GM13976 (cell line): ENCODE data around the gene FGFRL1.

Experiments
- DNase-seq: peaks from one replicate; pipeline ENCODE4 v3.0.0; 2012; ENCODE audit warnings: low spot score
- CTCF ChIP-seq: IDR thresholded peaks from 2 replicates; pipeline ENCODE4 v1.5.1; 2012; ENCODE audit warnings: borderline replicate concordance, mild to moderate bottlenecking; ENCODE audit not compliant: insufficient read depth; ENCODE audit errors: extremely low read depth, missing control alignments, control extremely low read depth
- in situ Hi-C: fragments of 300-500 bp; cut with MboI; formaldehyde crosslinking; loops from one replicate; pipeline ENCODE4 v1.12.0; 2022; ENCODE audit warnings: low sequenced_read_pairs, mixed read lengths, inconsistent platforms; ENCODE audit not compliant: unreplicated experiment

The FGFRL1 gene

GRCh38 chr4:1028574-1029220 lies 17.3 kb downstream of the FGFRL1 start:
- DNase-seq, result no peak
- in situ Hi-C loops, result no loop called here
- TF ChIP-seq CTCF, result no peak

- in situ Hi-C loops, result no loop called here
- TF ChIP-seq CTCF, result no peak
- no peak for DNase-seq
Measured at GRCh38 chr4:1029529-1029928, 18.1 kb downstream of the FGFRL1 start.

GRCh38 chr4:1030031-1030430 lies 18.6 kb downstream of the FGFRL1 start:
- in situ Hi-C loops, result no loop called here
- DNase-seq, result no peak
- no peak for TF ChIP-seq CTCF

GRCh38 chr4:1030559-1030958 lies 19.1 kb downstream of the FGFRL1 start:
- no peak for TF ChIP-seq CTCF
- in situ Hi-C loops, result no loop called here
- DNase-seq, result no peak

- in situ Hi-C loops, result no loop called here
- no peak for TF ChIP-seq CTCF
- no peak for DNase-seq
Measured at GRCh38 chr4:1031346-1031745, 19.9 kb downstream of the FGFRL1 start.

- no peak for TF ChIP-seq CTCF
- no peak for DNase-seq
- in situ Hi-C loops, result no loop called here
Measured at GRCh38 chr4:1031956-1032795, 20.8 kb downstream of the FGFRL1 start.
